Mononuclear cell (primary cell): ENCODE data around the gene GAB2. TPM values are rescaled to one million over a fixed set of nuclear protein-coding genes. Genes with fewer than 3 reads are reported as not detected.

ENCODE experiments used
- H3K27me3 ChIP-seq: 2 replicates; pipeline ENCODE4 v1.6.0; 2011; ENCODE audit warnings: low read length, control low read depth; ENCODE audit not compliant: insufficient read depth
- H3K4me1 ChIP-seq: 2 replicates; pipeline ENCODE4 v1.5.1; 2011; ENCODE audit warnings: mild to moderate bottlenecking, low read length, control low read depth; ENCODE audit not compliant: insufficient read depth
- H3K4me3 ChIP-seq: 2 replicates; pipeline ENCODE4 v1.5.1; 2011; ENCODE audit warnings: mild to moderate bottlenecking, low read length, moderate library complexity
- H3K9me3 ChIP-seq: 2 replicates; pipeline ENCODE4 v1.5.1; 2011; ENCODE audit warnings: low read depth, mild to moderate bottlenecking, control low read depth, low read length
- total RNA-seq: library from RNA; depleted of rRNA; stranded (reverse); fragments of >200 nt; gene quantifications from one replicate; pipeline ENCODE4 v1.2.3, GENCODE V29; 2012

Gene GAB2
- total RNA-seq, 1 donor = 61.9 TPM

DNA sequence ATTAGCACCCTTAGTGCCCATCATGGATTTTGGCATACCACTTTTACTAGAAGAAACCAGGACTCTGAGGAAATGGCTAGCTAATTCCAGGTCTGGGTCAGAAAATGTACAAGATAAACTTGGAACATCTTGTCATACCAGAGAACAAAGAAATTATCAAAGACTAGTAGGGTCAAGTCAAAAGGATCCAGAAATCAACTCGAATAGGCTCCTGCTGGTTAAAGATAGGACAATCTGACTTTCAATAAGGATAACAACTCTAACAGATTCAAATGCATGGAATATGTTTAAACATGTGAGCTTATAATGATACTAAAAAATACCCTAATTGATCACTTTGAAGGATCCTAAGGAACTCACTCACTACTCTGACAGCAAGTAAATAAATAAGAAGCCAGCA lies 18.9 kb downstream of the GAB2 start:
- Histone ChIP-seq H3K9me3 (no peaks in the 10 kb centered on the region), H3K27me3 (no peaks in the 10 kb centered on the region), H3K4me3 (no peak overlapping the region), H3K4me1 (peaks cover 21% of the 10 kb centered on the region)

GRCh38 chr11:78397398-78397797 lies 20.2 kb downstream of the GAB2 start:
- H3K9me3 ChIP-seq = no peaks in the 10 kb centered on the region
- no peaks in the 10 kb centered on the region for H3K27me3 ChIP-seq
- no peak overlapping the region for H3K4me3 ChIP-seq
- H3K4me1 ChIP-seq = peaks cover 25% of the 10 kb centered on the region

GRCh38 chr11:78395597-78395996 lies 22.0 kb downstream of the GAB2 start:
- peaks cover 41% of the 10 kb centered on the region for H3K4me1 ChIP-seq
- no peaks in the 10 kb centered on the region for H3K27me3 ChIP-seq
- no peak overlapping the region for H3K4me3 ChIP-seq
- no peaks in the 10 kb centered on the region for H3K9me3 ChIP-seq

DNA sequence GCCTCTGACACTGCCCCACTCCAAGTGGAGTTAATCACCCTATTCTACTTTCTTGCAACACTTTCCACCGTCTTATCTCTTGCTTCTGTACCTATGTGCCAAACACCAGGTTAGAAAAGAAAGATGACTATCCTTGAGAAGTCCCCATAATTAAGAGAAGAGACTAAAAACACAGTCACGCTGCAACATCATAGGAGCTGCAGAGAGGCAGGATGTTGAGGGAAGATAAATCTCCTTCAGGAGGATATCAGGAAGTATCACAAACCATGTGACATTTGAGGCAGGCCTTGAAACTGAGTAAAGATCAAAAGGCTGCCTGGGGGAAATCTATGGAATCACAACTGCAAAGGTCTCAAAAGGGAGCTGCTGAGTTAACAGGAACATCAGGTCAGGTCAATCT lies 24.8 kb downstream of the GAB2 start:
- Histone ChIP-seq H3K9me3 (no peaks in the 10 kb centered on the region), H3K4me3 (no peak overlapping the region), H3K4me1 (peaks cover 47% of the 10 kb centered on the region), H3K27me3 (no peaks in the 10 kb centered on the region)

GRCh38 chr11:78391424-78391823 lies 26.2 kb downstream of the GAB2 start:
- Histone ChIP-seq H3K4me1 (peaks cover 39% of the 10 kb centered on the region), H3K27me3 (no peaks in the 10 kb centered on the region), H3K4me3 (no peak overlapping the region), H3K9me3 (no peaks in the 10 kb centered on the region)

DNA sequence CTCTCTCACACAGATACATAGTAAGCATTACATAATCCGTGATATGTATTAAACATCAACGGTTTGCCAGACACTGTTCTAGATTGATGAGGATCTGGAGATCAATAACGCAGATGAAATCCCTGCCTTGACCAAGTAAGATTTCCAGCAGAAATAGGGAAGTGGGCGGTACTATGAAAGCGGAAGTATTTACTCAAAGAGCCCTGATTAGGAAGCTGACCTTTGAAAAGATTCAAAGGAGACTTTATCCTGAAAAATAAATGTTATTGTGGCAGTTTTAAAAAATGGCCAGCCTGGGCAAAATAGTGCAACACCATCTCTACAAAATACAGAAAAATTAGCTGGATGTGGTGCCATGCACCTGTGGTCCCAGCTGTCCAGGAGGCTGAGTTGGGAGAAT lies 26.8 kb downstream of the GAB2 start:
- peaks cover 39% of the 10 kb centered on the region for H3K4me1 ChIP-seq
- no peaks in the 10 kb centered on the region for H3K9me3 ChIP-seq
- no peak overlapping the region for H3K4me3 ChIP-seq
- no peaks in the 10 kb centered on the region for H3K27me3 ChIP-seq

DNA sequence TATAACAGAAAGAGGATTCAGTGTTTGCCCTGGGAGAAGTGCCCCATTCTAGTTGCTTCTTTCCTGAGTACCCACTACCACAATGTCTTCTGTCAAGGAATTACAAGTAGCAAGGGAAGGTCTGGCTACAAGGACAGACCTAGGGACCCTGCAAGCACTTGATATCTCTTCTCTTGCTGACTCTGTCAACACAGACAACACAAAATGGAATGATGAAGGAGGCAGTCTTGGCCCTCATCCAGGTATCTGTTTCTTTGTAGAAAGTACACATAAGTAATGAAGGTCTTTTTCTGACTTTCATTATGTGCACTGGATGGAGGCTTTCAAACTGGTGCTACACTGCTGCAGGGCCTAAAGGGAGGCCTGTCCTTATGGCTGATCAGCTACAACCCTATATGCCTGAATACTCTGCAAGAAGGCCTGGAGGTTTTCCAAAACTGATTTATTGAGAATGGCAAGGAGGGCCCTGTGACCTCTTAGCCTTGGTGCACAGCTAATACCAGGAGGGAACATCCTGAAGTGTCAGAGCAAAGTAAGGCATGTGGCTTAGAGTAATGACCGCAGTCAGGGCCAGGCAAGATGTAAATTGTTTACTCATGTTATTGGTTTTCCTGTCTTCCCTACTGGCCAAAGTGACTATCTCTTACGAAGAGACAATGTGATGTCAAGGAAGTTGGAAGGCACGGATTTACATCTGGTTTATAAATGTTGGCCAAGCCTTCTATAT lies 31.2 kb downstream of the GAB2 start:
- H3K27me3 ChIP-seq = no peaks in the 10 kb centered on the region
- H3K4me1 ChIP-seq = peaks cover 18% of the 10 kb centered on the region
- no peak overlapping the region for H3K4me3 ChIP-seq
- no peaks in the 10 kb centered on the region for H3K9me3 ChIP-seq

DNA sequence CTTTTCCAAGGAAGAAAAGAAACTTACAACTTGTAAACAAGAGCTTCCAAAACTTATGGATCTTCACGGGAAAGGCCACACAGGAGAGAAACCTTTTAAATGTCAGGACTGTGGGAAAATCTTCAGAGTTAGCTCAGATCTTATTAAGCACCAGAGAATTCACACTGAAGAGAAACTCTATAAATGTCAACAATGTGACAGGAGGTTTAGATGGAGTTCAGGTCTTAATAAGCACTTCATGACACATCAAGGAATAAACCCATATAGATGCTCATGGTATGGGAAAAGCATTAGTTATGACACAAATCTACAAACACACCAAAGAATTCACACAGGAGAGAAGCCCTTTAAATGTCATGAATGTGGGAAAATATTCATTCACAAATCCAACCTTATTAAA lies 32.4 kb downstream of the GAB2 start:
- Histone ChIP-seq H3K4me3 (no peak overlapping the region), H3K4me1 (peaks cover 10% of the 10 kb centered on the region), H3K27me3 (no peaks in the 10 kb centered on the region), H3K9me3 (no peaks in the 10 kb centered on the region)

DNA sequence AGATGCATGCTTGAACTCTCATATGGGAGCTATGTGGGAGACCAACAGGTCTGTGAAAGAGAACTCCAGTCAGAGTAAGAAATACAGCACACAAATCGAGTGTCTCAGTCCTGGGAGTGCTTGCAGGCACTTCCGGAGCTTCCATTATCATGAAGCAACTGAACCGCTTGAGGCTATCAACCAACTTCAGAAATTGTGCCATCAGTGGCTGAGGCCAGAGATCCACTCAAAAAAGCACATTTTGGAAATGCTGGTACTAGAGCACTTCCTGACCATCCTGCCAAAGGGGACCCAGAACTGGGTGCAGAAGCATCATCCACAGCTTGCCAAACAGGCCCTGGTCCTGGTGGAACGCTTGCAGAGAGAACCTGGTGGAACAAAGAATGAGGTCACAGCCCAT lies 33.4 kb downstream of the GAB2 start:
- Histone ChIP-seq H3K27me3 (no peaks in the 10 kb centered on the region), H3K9me3 (no peaks in the 10 kb centered on the region), H3K4me1 (peaks cover 12% of the 10 kb centered on the region), H3K4me3 (no peak overlapping the region)

- Histone ChIP-seq H3K4me3 (no peak overlapping the region), H3K4me1 (peaks cover 16% of the 10 kb centered on the region), H3K27me3 (no peaks in the 10 kb centered on the region), H3K9me3 (no peaks in the 10 kb centered on the region)
Measured at GRCh38 chr11:78381865-78382264, 35.8 kb downstream of the GAB2 start.

GRCh38 chr11:78380615-78381051 lies 37.0 kb downstream of the GAB2 start:
- H3K4me3 ChIP-seq = no peak overlapping the region

DNA sequence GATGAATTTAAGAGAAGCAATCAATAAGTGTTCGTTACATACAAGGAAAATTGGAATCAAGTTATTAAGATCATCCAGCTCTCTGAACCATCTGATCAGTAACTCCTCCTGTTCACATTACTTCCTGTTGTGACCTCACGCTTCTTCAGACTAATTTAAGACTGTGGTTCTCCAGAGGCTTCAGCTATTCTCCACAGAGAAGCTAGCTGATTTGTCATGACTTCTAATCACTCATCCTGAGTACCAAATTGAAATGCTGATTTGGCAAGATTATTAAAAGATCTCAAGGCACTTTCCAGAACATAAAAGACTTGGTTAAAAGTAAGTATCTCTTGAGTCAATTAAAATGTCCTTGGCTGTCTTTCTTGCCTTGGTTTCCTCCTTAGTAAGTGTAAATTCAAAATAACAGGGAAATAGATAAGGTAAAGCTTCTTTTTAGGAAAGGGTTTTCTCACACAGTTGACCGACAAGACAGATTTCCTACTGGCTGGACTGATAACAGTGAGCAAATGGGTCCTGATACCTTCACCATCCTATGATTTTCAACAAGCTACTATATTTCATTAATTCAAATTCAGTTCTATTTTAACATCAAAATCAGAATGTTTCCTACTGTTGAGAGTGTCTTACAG lies 38.5 kb downstream of the GAB2 start:
- Histone ChIP-seq H3K9me3 (no peaks in the 10 kb centered on the region), H3K27me3 (no peaks in the 10 kb centered on the region), H3K4me3 (no peak overlapping the region), H3K4me1 (peaks cover 16% of the 10 kb centered on the region)

More at GRCh38 chr11:78380615-78381051, 37.0 kb downstream of the GAB2 start:
- Histone ChIP-seq H3K27me3 (no peaks in the 10 kb centered on the region), H3K4me1 (peaks cover 16% of the 10 kb centered on the region), H3K9me3 (no peaks in the 10 kb centered on the region)

DNA sequence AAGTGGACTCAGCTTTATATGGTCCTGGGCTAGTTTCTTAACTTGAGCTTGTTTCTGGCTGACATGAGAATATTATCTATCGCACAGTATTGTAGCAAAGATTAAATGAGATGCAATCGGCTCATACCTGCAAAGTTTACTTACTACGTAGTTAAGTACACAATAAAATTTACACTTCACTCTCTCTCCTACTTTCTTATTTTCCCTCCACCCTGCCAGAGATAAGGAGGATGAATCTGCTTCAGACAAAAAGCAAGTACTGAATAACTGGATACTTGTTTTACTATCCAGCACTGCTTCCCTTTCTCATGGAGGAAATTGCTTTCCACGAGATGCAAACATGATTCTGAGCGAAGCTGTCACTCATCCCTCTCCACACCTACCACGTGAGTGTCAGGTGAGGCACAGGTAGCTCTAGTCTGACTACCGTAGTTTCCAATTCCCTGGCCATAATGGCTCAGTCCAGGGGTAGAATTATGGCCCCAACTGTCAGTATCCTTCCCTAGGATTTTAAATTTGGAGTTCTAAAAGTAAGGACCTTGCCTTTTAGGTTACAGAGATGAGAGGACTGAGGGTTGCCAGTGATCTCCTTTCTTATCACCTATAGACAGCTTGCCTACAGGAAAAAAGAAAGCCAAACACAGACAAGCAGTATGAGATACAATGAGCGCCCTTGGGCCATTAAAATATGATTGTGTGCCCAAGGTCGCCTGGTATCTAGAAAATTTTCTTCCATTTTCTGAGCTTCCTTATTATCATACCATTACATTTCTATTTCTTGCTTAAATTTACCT lies 39.8 kb downstream of the GAB2 start:
- Histone ChIP-seq H3K9me3 (no peaks in the 10 kb centered on the region), H3K4me3 (no peak overlapping the region), H3K4me1 (peaks cover 16% of the 10 kb centered on the region), H3K27me3 (no peaks in the 10 kb centered on the region)

- H3K4me1 ChIP-seq = peaks cover 16% of the 10 kb centered on the region
- no peaks in the 10 kb centered on the region for H3K9me3 ChIP-seq
- H3K27me3 ChIP-seq = no peaks in the 10 kb centered on the region
- no peak overlapping the region for H3K4me3 ChIP-seq
Measured at GRCh38 chr11:78376858-78377257, 40.8 kb downstream of the GAB2 start.

GRCh38 chr11:78374917-78375316 lies 42.7 kb downstream of the GAB2 start:
- Histone ChIP-seq H3K27me3 (no peaks in the 10 kb centered on the region), H3K4me1 (peaks cover 25% of the 10 kb centered on the region), H3K4me3 (no peak overlapping the region), H3K9me3 (no peaks in the 10 kb centered on the region)
